ENCODE measurements around the gene UBASH3A. TPM values are rescaled to one million over a fixed set of nuclear protein-coding genes. Genes with fewer than 3 reads are reported as not detected.

Gene UBASH3A
- total RNA-seq, 4 donors from 2014 or later: 0.31 to 0.96 (median 0.79) TPM; not detected in 1

DNA sequence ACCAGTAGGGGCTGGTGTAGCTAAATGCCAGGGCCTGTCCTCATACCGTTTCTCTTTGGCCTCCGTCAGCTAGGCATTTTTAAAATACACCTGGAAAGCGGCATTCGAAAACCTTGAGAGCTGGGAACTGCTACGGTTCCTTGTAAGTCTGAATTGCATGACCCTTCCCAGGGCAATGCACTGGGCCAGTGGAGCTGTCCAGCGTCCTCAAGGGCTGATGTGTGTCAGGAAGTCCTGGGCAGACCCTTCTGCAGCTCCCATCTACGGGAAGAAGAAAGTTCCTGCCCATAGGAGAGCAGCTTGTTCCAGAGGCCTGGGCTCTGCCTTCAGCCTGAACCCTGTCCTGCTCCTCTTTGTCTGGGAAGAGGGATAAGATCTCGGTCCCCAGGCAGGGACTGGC lies 34.1 kb downstream of the UBASH3A start:
- DNase-seq (ENCODE audit: low spot score) (no peak), ATAC-seq (ENCODE audit: low FRiP score) (no peak)
- TF ChIP-seq, protein P1, sequence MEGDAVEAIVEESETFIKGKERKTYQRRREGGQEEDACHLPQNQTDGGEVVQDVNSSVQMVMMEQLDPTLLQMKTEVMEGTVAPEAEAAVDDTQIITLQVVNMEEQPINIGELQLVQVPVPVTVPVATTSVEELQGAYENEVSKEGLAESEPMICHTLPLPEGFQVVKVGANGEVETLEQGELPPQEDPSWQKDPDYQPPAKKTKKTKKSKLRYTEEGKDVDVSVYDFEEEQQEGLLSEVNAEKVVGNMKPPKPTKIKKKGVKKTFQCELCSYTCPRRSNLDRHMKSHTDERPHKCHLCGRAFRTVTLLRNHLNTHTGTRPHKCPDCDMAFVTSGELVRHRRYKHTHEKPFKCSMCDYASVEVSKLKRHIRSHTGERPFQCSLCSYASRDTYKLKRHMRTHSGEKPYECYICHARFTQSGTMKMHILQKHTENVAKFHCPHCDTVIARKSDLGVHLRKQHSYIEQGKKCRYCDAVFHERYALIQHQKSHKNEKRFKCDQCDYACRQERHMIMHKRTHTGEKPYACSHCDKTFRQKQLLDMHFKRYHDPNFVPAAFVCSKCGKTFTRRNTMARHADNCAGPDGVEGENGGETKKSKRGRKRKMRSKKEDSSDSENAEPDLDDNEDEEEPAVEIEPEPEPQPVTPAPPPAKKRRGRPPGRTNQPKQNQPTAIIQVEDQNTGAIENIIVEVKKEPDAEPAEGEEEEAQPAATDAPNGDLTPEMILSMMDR (IDR thresholded peaks at IDR 0.05): no peak

DNA sequence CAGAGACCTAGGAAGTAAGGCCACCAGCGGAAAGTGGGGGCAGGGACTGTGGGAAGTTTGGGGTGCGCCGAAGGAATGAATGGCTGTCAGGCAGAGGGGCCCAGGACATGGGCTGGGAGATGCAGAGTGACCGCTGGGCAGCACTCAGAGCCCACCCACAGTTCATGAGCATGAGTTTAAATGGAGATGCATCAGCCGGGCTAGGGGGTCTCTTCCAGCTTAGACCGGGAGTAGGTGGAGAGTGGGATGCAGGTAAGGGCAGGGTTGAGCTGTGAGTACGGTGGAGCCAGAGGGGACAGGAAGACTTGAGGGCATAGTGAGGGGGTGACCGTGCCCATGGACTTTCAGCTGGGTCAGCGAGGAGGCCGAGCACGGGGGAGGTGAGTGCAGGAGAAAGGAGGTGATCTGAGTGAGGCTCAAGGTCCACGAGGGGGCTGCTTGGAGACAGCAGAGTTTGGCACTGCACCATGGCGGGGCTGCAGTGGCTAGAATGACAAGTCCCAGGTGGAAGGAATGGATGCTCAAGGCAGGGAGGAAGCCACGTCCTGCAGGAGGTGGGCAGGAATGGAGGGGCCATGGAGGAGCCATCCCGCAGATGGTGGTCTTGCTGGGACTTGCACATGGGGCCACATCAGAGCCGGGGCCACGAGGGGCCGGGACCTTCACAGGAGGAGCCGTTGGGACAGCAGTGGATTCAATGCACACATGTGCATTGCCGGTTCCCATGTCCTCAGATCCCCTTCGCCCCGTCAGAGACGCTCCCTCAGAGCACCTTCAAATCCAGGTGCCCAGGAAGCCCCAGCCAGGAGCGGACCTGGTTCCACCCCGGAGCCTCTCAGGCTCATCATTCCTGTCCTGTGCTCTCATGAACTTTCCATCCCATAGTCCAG lies 34.9 kb downstream of the UBASH3A start:
- no peak for DNase-seq (ENCODE audit: low spot score)
- TF ChIP-seq, protein P1 (IDR thresholded peaks at IDR 0.05): no peak
- ATAC-seq (ENCODE audit: low FRiP score): no peak

DNA sequence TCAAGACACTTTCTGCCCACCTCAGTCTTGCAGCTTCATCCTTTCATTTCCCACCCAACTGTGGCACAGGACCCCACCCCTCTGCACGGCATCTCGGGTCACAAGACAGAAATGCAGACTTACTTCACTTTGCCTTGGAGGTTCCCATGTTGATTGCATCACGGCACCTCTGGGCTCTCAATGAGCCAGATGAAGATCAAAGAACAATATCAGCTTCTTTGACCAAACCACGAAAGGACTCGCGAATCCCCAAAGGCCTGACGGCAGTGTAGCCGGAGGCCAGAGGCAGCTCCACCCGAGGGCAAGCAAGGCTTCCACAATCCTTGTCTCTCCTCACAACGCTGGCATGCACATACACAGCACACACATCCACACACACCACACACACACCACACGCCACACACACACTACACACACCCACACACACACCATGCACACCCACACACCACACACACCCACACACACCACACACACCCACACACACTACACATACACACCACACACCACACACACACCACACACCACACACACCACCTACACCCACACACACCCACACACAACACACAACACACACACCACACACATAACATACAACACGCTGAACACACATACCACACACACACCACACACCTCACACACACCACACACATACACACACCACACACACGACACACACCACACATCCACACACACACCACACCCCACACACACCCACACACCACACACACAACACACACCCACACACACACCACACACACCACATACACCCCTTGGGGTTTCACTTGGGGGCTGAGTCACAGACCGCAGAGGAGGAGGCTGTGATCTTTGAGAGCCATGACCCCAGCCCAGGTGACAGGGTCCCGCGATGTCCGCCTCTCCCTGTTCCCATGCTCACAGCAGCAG lies 35.8 kb downstream of the UBASH3A start:
- ATAC-seq (ENCODE audit: low FRiP score) (no peak), DNase-seq (ENCODE audit: low spot score) (no peak)
- TF ChIP-seq, protein P1 (IDR thresholded peaks at IDR 0.05): no peak

DNA sequence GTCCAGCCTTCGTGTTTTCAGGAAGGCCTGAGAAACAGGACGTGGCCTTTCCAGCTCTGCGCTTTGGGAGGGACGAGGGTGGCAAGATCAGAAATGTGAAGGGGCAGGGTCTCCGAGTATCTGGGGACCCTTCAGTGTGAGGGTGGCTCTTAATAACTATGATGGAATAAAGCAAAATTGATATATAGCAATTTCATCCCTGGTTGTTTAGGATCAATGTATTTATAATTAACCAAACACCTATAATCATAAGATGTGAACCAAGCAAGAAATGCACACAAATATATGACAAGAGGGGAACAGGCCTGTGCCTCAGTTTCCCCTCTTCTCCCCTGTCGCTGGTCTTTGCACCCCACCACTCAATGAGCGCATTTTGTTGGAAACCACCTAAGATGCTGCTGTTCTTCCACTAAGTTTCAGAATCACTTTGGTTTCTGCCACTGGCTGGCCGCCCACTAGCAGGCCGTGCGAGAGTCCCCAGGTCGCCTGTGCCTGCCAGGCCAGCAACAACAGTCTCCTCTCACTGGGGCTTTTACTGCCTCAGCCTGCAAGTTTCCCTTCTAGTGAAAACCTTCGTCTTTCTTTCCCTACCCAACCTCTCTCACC lies 36.6 kb downstream of the UBASH3A start:
- ATAC-seq (ENCODE audit: low FRiP score): no peak
- TF ChIP-seq, protein P1 (IDR thresholded peaks at IDR 0.05): no peak
- DNase-seq (ENCODE audit: low spot score): no peak

DNA sequence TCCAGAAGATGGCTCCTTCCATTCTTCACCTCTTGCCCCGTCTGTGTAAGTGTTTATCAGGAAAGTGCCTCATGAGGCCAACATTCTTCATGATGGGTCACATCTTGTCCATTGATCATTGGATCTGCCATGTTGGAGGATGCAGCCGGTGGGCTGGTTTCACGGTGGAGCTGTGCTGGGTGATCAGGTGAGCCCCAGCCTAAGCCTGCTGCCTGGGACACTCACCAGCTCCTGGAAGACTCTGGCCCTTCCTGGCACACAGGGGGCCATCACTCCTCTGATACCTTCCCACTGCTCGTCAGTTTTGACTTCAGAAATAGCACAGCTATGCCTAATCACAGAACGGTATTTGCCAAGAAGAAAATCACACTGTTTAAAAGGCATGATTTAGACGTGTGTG lies 38.3 kb downstream of the UBASH3A start:
- TF ChIP-seq, protein P1 (IDR thresholded peaks at IDR 0.05): no peak
- no peak for DNase-seq (ENCODE audit: low spot score)
- no peak for ATAC-seq (ENCODE audit: low FRiP score)

DNA sequence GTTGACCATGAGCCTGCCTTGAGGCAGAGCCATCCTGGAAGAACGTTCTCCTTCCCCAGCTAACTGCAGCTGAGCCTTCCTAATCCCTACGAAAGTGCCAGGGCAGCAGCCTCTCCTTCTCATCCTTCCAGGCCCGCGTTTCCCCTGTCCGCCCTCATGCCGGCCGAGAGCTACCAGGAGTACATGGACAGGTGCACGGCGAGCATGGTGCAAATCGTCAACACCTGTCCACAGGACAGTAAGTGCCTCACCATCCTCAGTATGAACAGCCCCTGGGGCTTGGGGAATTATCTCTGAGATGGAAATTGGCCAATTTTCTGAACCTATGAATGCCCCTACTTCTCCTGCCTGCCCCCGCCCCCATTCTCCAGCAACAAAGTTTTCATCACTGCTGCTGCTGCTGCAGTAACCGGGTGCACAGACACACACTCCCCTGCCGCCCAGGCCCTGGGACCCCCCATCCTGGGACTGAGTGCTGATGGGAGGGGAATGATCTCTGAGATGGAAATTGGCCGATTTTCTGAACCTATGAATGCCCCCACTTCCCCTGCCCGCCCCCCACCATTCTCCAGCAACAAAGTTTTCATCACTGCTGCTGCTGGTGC lies 39.6 kb downstream of the UBASH3A start:
- no peak for DNase-seq (ENCODE audit: low spot score)
- TF ChIP-seq, protein P1 (IDR thresholded peaks at IDR 0.05): no peak
- ATAC-seq (ENCODE audit: low FRiP score): no peak
